Stomach smooth muscle (tissue), 2 donors: Measurements from ENCODE around the gene SLCO3A1.

Experiments
- H3K27ac ChIP-seq: one replicate; pipeline ENCODE4 v1.7.0; 2013; ENCODE audit warnings: mild to moderate bottlenecking, low read length, inconsistent platforms
- H3K27me3 ChIP-seq, 2 donors: one replicate each; pipeline ENCODE4 v1.7.0; 2013; ENCODE audit warnings: low read length in 2 of 2; ENCODE audit not compliant: insufficient read depth in 2 of 2, control insufficient read depth in 1 of 2
- H3K36me3 ChIP-seq, 2 donors: one replicate each; pipeline ENCODE4 v1.7.0; 2013; ENCODE audit warnings: low read length in 2 of 2; ENCODE audit not compliant: control insufficient read depth in 2 of 2, insufficient read depth in 2 of 2
- H3K4me1 ChIP-seq: one replicate; pipeline ENCODE4 v1.7.0; 2013; ENCODE audit warnings: low read length; ENCODE audit not compliant: control insufficient read depth, insufficient read depth
- H3K4me3 ChIP-seq, 2 donors: one replicate each; pipeline ENCODE4 v1.7.0; 2013; ENCODE audit warnings: low read length in 2 of 2
- H3K9ac ChIP-seq, 2 donors: one replicate each; pipeline ENCODE4 v1.7.0; 2013; ENCODE audit warnings: low read length in 2 of 2, mild to moderate bottlenecking in 1 of 2
- H3K9me3 ChIP-seq, 2 donors: one replicate each; pipeline ENCODE4 v1.7.0; 2013; ENCODE audit warnings: low read length in 2 of 2; ENCODE audit not compliant: control insufficient read depth in 2 of 2
- donor health status: healthy.
- donor health status: Pancreatic carcinoma.

Gene SLCO3A1

DNA sequence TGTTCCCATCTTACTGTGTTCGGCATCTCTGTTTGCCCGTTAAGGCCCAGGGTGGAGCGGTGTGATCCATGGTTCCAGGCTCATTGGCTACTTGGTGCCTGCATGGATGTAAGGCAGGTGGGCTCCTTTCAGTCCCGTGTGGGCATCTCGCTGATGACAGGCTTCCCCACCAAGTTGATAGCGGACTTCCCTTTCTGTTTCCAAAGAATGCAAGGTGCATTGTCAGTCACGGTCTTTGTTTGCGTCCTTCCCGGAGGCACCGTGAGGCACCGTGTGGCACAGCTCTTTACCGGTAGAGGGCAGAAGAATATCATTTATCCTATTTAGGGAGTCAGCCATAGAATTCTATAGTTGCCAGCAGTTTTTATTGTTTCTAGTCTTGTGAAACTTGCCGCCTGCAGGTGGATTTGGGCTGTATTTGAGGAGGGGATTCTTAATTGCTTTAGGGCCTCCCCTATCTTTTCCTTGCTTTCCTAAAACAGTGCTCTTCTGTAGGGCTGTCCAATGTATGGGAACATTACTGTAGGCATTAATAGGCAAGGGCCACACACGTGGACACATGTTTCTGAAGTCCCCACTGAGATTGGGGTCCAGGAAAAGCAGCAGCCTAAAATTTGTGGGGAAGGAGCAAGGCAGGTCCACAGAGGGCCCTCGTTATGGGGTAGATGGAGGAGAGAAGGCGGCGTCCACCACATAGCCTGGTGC is 244.1 kb downstream of the SLCO3A1 start:
- Histone ChIP-seq H3K27ac (no peak overlapping the region), H3K36me3 (peaks cover 0 to 2% of the 10 kb centered on the region in 2 donors), H3K9ac (no peak overlapping the region), H3K4me3 (peak overlapping the region in 1 of 2 donors; percentile 44), H3K9me3 (no peaks in the 10 kb centered on the region), H3K4me1 (peaks cover 8% of the 10 kb centered on the region), H3K27me3 (no peaks in the 10 kb centered on the region)

DNA sequence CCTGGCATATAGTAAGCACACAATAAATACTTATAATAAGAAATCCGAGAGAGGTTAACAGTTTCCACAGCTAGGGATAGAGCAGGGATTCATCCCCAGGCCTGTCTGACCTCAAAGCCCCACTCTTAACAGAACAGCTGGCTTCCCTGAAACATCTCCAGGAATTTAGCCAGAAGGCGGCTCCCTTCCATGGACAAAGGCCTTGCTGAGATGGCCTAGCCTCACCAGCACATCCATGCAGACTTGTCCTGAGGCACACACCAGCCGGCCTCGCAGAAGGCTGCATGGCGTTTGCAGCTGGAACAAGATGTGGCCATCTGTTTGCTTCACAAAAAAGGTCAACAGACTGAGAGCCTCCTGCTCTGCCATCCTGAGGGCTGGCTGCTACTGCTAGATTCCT is 245.4 kb downstream of the SLCO3A1 start:
- Histone ChIP-seq H3K4me1 (peaks cover 8% of the 10 kb centered on the region), H3K27ac (no peak overlapping the region), H3K36me3 (peaks cover 0 to 2% of the 10 kb centered on the region in 2 donors), H3K4me3 (no peak overlapping the region), H3K27me3 (no peaks in the 10 kb centered on the region), H3K9ac (no peak overlapping the region), H3K9me3 (no peaks in the 10 kb centered on the region)

DNA sequence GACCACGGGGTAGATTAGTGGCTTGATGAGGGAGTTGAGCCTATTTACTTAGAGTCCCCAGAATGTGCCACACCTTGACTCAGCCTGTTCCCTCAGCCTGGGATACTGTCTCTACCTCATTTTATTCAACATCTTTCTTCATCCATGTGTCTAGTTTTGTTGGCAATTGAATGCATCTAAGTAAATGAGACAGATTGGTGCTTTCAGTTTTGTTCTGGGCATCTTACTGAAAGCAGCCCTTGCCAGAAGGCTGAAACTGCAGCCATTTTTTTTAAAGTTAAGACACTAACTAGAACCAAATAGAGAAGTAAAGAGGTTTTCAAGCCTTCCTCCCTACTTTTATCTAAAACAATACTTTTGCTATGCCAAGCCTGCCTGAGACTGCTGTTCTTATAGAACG is 246.8 kb downstream of the SLCO3A1 start:
- no peaks in the 10 kb centered on the region for H3K9me3 ChIP-seq
- H3K4me3 ChIP-seq, result no peak overlapping the region
- H3K9ac ChIP-seq, result no peak overlapping the region
- H3K4me1 ChIP-seq, result peaks cover 8% of the 10 kb centered on the region
- no peaks in the 10 kb centered on the region for H3K27me3 ChIP-seq
- H3K36me3 ChIP-seq, result peaks cover 0 to 2% of the 10 kb centered on the region in 2 donors
- H3K27ac ChIP-seq, result no peak overlapping the region

DNA sequence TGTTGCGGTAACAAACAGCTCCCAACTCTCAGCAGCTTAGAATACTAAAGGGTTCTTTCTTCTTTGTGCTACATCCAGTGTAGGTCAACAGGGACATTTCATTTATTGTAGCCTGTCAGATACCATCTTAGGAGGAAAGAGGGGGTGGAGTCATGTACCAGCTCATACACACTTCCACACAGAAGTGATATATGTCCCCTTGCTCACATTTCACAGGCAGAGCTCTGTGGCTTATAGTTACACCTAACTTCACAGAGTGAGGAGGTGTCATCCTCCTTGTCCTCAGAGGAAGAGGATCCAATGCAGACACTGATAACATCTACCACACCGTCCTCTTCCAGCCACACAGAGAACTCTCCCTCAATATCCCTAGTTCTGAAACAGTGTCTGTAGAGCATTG is 247.2 kb downstream of the SLCO3A1 start:
- Histone ChIP-seq H3K4me1 (peaks cover 8% of the 10 kb centered on the region), H3K9me3 (no peaks in the 10 kb centered on the region), H3K27ac (no peak overlapping the region), H3K27me3 (no peaks in the 10 kb centered on the region), H3K4me3 (no peak overlapping the region), H3K36me3 (peaks cover 0 to 2% of the 10 kb centered on the region in 2 donors), H3K9ac (no peak overlapping the region)

DNA sequence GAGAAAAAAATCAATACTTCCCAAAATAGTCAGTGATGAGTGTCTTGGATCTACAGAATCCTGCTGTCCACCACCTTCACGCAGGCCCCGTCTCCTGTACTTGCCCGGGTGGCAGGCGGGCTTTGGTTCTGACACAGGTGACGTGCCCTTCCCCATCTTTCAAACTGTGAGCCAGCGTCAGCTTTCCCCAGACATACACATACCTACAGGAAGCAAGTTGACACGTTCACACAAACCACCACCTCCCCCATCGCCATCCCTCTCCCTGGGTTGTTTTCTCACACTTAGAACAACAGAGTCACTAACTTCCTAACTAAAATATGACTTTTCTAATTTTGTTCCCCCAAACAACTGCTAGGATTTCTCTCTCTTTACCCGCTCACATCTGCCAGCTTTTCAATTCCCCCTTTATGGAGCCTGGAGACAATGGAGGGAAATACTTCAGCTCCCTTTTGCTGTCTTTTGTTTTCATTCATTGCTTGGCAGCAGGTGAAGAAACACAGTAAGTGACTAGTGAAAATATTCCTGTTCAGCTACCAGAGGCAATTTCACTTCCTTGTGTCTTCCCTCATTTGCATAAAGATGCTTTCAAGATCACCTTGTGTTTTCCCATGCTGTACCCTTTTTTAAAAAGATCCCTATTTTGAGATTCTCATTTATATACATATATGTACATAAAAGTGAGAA is 248.3 kb downstream of the SLCO3A1 start:
- Histone ChIP-seq H3K27ac (no peak overlapping the region), H3K4me1 (peaks cover 8% of the 10 kb centered on the region), H3K9me3 (no peaks in the 10 kb centered on the region), H3K4me3 (no peak overlapping the region), H3K36me3 (peaks cover 0 to 2% of the 10 kb centered on the region in 2 donors), H3K27me3 (no peaks in the 10 kb centered on the region), H3K9ac (no peak overlapping the region)

DNA sequence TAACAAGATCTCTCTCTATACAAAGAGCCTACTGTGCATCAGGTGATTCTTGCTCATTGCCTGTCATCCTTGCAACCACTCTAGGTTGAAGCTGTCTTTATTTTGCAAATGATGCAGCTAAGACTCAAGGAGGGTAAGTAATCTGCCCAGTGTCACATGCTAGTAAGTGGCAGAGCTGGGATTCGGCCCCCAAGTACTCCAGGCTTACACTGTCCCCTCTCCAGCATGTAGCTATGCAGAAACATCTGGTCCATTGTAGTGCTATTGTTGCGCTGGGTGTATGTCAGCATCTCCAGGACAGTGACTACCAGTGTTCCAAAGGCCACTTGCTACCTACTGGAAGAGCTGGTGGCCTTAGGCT is 248.9 kb downstream of the SLCO3A1 start:
- no peak overlapping the region for H3K27ac ChIP-seq
- H3K9ac ChIP-seq, result no peak overlapping the region
- H3K36me3 ChIP-seq, result peaks cover 0 to 2% of the 10 kb centered on the region in 2 donors
- H3K9me3 ChIP-seq, result no peaks in the 10 kb centered on the region
- H3K4me3 ChIP-seq, result no peak overlapping the region
- H3K27me3 ChIP-seq, result no peaks in the 10 kb centered on the region
- H3K4me1 ChIP-seq, result peaks cover 5% of the 10 kb centered on the region

DNA sequence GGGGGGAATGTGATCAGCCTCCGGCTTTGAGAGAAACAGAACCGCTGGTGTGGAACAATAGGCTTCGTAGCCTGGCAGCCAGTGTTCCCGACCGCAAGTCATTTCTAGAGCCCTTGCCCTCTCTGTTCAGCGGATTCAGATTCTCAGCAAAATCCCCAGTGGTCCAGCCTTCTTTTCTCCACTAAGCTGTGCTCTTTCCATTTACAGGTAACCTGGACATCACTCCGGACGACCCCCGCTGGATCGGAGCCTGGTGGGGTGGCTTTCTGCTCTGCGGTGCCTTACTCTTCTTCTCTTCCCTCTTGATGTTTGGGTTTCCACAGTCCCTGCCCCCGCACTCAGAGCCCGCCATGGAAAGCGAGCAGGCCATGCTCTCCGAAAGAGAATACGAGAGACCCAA is 250.6 kb downstream of the SLCO3A1 start:
- no peaks in the 10 kb centered on the region for H3K4me1 ChIP-seq
- H3K9ac ChIP-seq, result no peak overlapping the region
- peaks cover 0 to 2% of the 10 kb centered on the region in 2 donors for H3K36me3 ChIP-seq
- no peak overlapping the region for H3K4me3 ChIP-seq
- no peaks in the 10 kb centered on the region for H3K27me3 ChIP-seq
- H3K9me3 ChIP-seq, result no peaks in the 10 kb centered on the region
- no peak overlapping the region for H3K27ac ChIP-seq

DNA sequence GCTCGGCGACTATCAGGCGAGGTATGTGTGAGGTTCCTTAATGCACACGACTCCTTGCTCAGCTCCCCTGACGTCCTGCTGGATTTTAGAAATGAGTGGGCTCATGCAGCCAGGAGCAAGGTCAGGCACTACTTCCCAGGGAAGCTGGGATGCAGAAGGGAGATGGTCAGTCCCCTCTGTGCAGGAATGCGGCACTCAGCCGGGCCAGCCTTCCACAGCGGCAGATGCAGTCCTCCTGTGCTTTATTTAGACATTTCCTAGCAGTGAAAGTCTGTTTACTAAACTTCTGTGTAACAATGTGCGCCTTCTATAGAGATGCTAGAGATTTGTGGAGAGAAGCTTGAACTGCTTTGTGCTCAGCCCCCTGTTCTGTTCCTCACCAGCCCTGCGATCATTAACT is 252.1 kb downstream of the SLCO3A1 start:
- no peak overlapping the region for H3K4me3 ChIP-seq
- no peak overlapping the region for H3K9ac ChIP-seq
- peaks cover 0 to 2% of the 10 kb centered on the region in 2 donors for H3K36me3 ChIP-seq
- H3K4me1 ChIP-seq, result no peaks in the 10 kb centered on the region
- H3K27ac ChIP-seq, result no peak overlapping the region
- H3K27me3 ChIP-seq, result no peaks in the 10 kb centered on the region
- no peaks in the 10 kb centered on the region for H3K9me3 ChIP-seq

DNA sequence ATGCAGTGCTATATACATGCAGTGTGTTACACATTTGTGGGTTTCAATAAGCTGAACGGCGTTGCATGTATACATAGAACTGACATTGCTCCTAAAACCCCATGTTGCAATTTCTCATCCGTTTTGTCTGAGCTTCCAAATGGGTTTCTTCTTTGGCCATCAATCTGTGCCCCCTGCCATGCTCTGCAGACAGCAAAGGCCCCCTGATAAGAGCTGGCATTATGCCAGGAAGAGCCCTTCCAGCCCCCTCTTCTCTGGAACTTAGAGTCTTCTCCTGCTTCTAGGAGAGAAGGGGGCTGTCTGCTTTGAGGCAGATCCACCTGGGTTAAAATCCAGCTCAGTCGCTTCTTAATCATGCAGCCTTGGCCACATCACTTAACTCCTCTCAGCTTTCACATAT is 254.0 kb downstream of the SLCO3A1 start:
- no peaks in the 10 kb centered on the region for H3K9me3 ChIP-seq
- no peak overlapping the region for H3K27ac ChIP-seq
- peaks cover 2% of the 10 kb centered on the region for H3K4me1 ChIP-seq
- H3K36me3 ChIP-seq, result peaks cover 0 to 2% of the 10 kb centered on the region in 2 donors
- no peak overlapping the region for H3K9ac ChIP-seq
- no peaks in the 10 kb centered on the region for H3K27me3 ChIP-seq
- H3K4me3 ChIP-seq, result no peak overlapping the region

DNA sequence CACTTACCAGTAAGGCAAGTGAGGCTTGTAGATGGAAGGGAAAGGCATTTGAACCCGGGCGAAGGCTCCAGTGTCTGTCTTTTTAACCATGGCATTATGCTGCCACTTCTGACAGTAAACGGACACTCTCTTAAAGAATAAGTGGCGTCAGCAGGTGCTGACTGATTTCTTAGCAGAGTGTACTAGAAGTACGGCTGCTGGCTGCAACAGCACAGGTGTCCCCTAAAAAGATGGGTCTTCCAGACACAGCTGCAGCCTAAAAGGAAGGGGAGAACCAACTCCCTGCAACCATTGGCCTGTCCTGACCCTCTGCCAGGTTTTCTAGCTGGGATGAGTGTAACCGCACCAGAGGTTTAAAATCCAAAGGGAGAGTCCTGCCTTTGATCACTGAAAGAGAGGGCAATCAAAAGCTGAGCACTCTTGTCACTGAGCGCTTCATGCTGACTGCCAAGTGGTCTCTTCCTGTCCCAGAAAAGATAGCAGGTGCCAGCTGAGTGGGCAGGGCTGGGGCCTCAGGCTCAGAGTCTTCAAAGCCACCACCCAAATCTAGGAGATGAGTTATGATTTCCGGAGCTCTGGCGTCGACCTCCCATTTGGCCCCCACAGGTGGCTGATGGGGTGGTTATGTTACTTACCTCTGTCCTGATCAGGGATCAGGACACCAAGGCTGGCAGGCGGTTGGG is 255.8 kb downstream of the SLCO3A1 start:
- Histone ChIP-seq H3K9me3 (no peaks in the 10 kb centered on the region), H3K27ac (no peak overlapping the region), H3K4me3 (no peak overlapping the region), H3K27me3 (no peaks in the 10 kb centered on the region), H3K36me3 (peaks cover 0 to 2% of the 10 kb centered on the region in 2 donors), H3K4me1 (peaks cover 2% of the 10 kb centered on the region), H3K9ac (no peak overlapping the region)

DNA sequence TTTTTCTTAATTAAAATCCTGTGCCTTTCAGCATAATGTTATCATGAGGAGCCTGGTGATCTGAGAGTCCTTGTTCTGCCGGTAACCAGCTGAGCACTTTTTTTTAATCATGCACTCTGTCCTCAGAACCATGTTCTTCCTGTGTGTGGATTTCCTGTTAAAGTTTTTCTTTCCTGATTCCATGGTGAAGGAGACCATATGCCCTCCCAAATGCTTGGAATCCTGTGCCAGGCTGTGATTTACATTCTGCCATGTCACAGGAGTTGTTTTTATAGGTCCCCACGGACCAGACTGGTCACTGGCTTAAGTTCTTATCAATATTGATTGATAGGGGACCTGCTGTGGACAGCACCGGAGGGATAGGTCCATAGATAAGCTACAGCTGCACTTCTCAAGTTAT is 257.8 kb downstream of the SLCO3A1 start:
- Histone ChIP-seq H3K36me3 (peaks cover 0 to 2% of the 10 kb centered on the region in 2 donors), H3K9me3 (no peaks in the 10 kb centered on the region), H3K4me1 (peaks cover 2% of the 10 kb centered on the region), H3K9ac (no peak overlapping the region), H3K27ac (no peak overlapping the region), H3K4me3 (no peak overlapping the region), H3K27me3 (no peaks in the 10 kb centered on the region)
